Kidney (tissue), 14 donors: ENCODE data around the gene HPCAL1. TPM values are rescaled to one million over a fixed set of nuclear protein-coding genes. Genes with fewer than 3 reads are reported as not detected.

Experiments
- DNase-seq, 5 donors: peaks; one replicate each; pipeline ENCODE4 v3.0.0-alpha.2; 2013 to 2020
- FAIRE-seq: peaks from 2 replicates; lab custom pipeline; 2012; peaks lifted over from hg19 to GRCh38; lab: Jason Lieb, UNC
- H3K27ac ChIP-seq, 2 donors: one replicate each; pipeline ENCODE4 v1.7.0; 2013; ENCODE audit warnings: low read depth in 2 of 2, low read length in 2 of 2, inconsistent platforms in 1 of 2
- H3K27me3 ChIP-seq: one replicate; pipeline ENCODE4 v1.7.1; 2013; ENCODE audit warnings: low read length, inconsistent platforms; ENCODE audit not compliant: control insufficient read depth, insufficient read depth
- H3K36me3 ChIP-seq, 3 donors: one replicate each; pipeline versions ENCODE4 v1.7.0 to v1.7.1; 2013; ENCODE audit warnings: low read length in 3 of 3, control low read depth in 1 of 3, inconsistent platforms in 1 of 3; ENCODE audit not compliant: insufficient read depth in 3 of 3, control insufficient read depth in 2 of 3
- H3K4me1 ChIP-seq, 3 donors: one replicate each; pipeline versions ENCODE4 v1.7.0 to v1.7.1; 2013; ENCODE audit warnings: low read length in 3 of 3, inconsistent platforms in 1 of 3, low read depth in 1 of 3; ENCODE audit not compliant: control insufficient read depth in 2 of 3, insufficient read depth in 2 of 3
- H3K4me3 ChIP-seq, 3 donors: one replicate each; pipeline versions ENCODE4 v1.7.0 to v1.8.1; 2013; ENCODE audit warnings: low read length in 3 of 3, control low read depth in 1 of 3, inconsistent platforms in 1 of 3
- H3K9ac ChIP-seq, 3 donors: one replicate each; pipeline versions ENCODE4 v1.7.0 to v1.7.1; 2013; ENCODE audit warnings: low read length in 3 of 3, control low read depth in 1 of 3, inconsistent platforms in 1 of 3
- H3K9me3 ChIP-seq, 3 donors: one replicate each; pipeline versions ENCODE4 v1.7.0 to v1.7.1; 2013; ENCODE audit warnings: low read length in 3 of 3, control low read depth in 1 of 3, inconsistent platforms in 1 of 3; ENCODE audit not compliant: control insufficient read depth in 2 of 3, insufficient read depth in 1 of 3
- intact Hi-C: fragments of 100-400 bp; cut with DNase I; formaldehyde crosslinking; loops from one replicate; pipeline ENCODE4 v1.11.1; 2022
- polyA plus RNA-seq: library from polyadenylated mRNA; stranded (reverse); fragments of 350-450 nt; fragmentation: Illumina TruSeq; extraction: RNeasy Lipid Tissue Mini Kit (QIAGEN cat#74804); gene quantifications from one replicate; pipeline ENCODE4 v1.2.3, GENCODE V29; 2014; ENCODE audit warnings: low read depth, low replicate concordance; ENCODE audit not compliant: insufficient read depth
- total RNA-seq: library from RNA; stranded (reverse); fragmentation: NEBNext Ultra II Directional; extraction: Animal tissue kit (Norgen Biotek cat#: 25700); gene quantifications from one replicate; pipeline ENCODE4 v1.2.1, GENCODE V29; 2021
- TF ChIP-seq, protein P1 (sequence below): IDR thresholded peaks from 3 replicates; pipeline ENCODE4 v1.5.1; 2012; ENCODE audit warnings: mild to moderate bottlenecking, moderate library complexity, borderline replicate concordance; ENCODE audit not compliant: insufficient read depth; ENCODE audit errors: extremely low read depth
- donor health status: control.
- donor health status: control.
- donor health status: control.
- donor health status: control.
- donor health status: control.
- donor health status: DM: yes; HTN: yes; CAD: no.
- donor health status: Normal renal cell carcinoma (clear cell type).

Gene HPCAL1
- total and polyA plus RNA-seq, 2 donors from 2014 or later: 47.3 to 121 TPM

DNA sequence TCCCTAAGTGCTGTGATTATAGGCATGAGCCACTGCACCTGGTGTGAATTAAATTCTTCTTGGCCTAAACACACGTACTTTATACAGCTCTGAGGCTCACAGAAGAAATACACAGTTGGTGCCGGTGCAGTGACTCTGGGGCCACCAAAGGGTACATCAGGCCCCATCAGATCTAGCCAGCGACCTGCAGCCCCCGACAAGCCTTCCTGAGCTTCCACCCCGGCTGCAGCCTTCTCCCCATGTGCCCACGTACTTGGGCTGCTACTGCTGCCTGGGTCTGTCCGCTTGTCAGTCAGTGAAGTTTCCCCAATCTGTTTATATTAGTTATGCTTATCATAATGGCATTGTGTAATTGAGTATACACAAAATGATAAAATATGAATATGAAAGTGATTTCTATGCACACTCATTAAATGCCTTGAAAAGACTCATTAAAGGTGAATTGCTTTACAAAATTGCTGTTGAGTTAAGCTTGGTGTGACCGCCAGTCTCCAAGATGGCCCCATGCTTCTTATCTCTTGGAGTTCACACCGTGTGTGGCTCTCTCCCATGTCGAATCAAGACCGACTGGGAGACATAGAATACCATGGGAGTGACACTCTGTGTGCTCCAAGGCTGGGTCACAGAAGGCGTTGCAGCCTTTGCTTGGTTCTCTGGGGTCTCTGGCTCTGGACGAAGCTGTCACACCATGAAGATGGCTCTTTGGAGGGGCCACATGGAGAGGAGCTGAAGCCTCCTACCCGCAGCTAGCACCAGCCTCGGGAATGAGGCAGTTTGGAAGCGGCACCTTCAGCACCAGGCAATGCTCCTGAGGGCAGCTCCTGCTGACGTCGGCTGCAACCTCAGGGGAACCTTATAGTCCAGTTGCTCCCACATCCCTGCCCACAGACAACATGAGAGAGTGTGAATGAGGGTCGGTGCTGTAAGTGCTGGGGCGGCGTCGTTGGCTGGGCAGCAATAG, 29.2 kb upstream of the HPCAL1 start:
- DNase-seq (peak in 1 of 5 donors; percentile 25), FAIRE-seq (no peak)
- no peak overlapping the region for H3K27ac ChIP-seq
- H3K9me3 ChIP-seq: no peaks in the 10 kb centered on the region
- TF ChIP-seq, protein P1, sequence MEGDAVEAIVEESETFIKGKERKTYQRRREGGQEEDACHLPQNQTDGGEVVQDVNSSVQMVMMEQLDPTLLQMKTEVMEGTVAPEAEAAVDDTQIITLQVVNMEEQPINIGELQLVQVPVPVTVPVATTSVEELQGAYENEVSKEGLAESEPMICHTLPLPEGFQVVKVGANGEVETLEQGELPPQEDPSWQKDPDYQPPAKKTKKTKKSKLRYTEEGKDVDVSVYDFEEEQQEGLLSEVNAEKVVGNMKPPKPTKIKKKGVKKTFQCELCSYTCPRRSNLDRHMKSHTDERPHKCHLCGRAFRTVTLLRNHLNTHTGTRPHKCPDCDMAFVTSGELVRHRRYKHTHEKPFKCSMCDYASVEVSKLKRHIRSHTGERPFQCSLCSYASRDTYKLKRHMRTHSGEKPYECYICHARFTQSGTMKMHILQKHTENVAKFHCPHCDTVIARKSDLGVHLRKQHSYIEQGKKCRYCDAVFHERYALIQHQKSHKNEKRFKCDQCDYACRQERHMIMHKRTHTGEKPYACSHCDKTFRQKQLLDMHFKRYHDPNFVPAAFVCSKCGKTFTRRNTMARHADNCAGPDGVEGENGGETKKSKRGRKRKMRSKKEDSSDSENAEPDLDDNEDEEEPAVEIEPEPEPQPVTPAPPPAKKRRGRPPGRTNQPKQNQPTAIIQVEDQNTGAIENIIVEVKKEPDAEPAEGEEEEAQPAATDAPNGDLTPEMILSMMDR: no peak
- no peak overlapping the region for H3K9ac ChIP-seq
- no peaks in the 10 kb centered on the region for H3K27me3 ChIP-seq
- no peak overlapping the region for H3K4me3 ChIP-seq
- peaks cover 0 to 24% (median 0%) of the 10 kb centered on the region in 3 donors for H3K4me1 ChIP-seq
- intact Hi-C loops: no loop called here
- H3K36me3 ChIP-seq: no peaks in the 10 kb centered on the region

DNA sequence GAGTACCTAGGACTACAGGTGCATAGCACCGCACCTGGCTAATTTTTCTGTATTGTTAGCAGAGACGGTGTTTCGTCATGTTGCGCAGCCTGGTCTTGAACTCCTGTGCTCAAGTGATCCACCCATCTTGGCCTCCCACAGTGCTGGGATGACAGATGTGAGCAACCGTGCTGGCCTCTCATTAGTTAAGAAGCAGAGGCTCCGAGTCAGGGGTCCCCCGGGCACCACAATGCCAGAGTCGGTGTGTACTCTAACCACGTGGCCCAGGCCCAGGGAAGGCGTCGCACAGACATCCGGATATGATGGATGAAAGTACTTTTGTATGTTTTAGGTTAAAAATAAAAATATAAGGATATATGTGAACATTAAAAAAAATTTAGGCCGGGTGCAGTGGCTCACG, 28.3 kb upstream of the HPCAL1 start:
- H3K9me3 ChIP-seq: no peaks in the 10 kb centered on the region
- peaks cover 0 to 28% (median 0%) of the 10 kb centered on the region in 3 donors for H3K4me1 ChIP-seq
- no peak overlapping the region for H3K4me3 ChIP-seq
- TF ChIP-seq, protein P1: no peak
- H3K36me3 ChIP-seq: no peaks in the 10 kb centered on the region
- H3K27ac ChIP-seq: no peak overlapping the region
- H3K9ac ChIP-seq: no peak overlapping the region
- peak in 1 of 5 donors; percentile 30 for DNase-seq
- intact Hi-C loops: no loop called here
- no peak for FAIRE-seq
- no peaks in the 10 kb centered on the region for H3K27me3 ChIP-seq

GRCh38 chr2:10274983-10275802, 27.5 kb upstream of the HPCAL1 start:
- Histone ChIP-seq H3K27ac (no peak overlapping the region), H3K4me3 (no peak overlapping the region), H3K9me3 (no peaks in the 10 kb centered on the region), H3K9ac (no peak overlapping the region), H3K36me3 (no peaks in the 10 kb centered on the region), H3K27me3 (no peaks in the 10 kb centered on the region), H3K4me1 (peaks cover 0 to 27% (median 0%) of the 10 kb centered on the region in 3 donors)
- DNase-seq (no peak), FAIRE-seq (no peak)
- TF ChIP-seq, protein P1: no peak
- intact Hi-C loops: no loop called here
